Astrocyte (in vitro differentiated cells and primary cell): ENCODE data around the gene FSIP1. TPM values are rescaled to one million over a fixed set of nuclear protein-coding genes. Genes with fewer than 3 reads are reported as not detected.

Source experiments
- DNase-seq: peaks from one replicate; pipeline ENCODE4 v3.0.0-alpha.2; 2010; ENCODE audit warnings: low read depth
- FAIRE-seq: peaks from 2 replicates; lab custom pipeline; 2011; peaks lifted over from hg19 to GRCh38; lab: Jason Lieb, UNC
- H2AFZ ChIP-seq: 2 replicates; pipeline ENCODE4 v1.6.0; 2012; ENCODE audit warnings: low read depth, low read length, inconsistent platforms
- H3K27ac ChIP-seq: 2 replicates; pipeline ENCODE4 v1.5.1; 2011; ENCODE audit warnings: low read depth, low read length, inconsistent platforms
- H3K27me3 ChIP-seq: 2 replicates; pipeline ENCODE4 v1.6.0; 2011; ENCODE audit warnings: low read length, inconsistent platforms; ENCODE audit not compliant: insufficient read depth
- H3K36me3 ChIP-seq: 2 replicates; pipeline ENCODE4 v1.5.1; 2011; ENCODE audit warnings: low read length, inconsistent platforms; ENCODE audit not compliant: insufficient read depth
- H3K4me1 ChIP-seq: 2 replicates; pipeline ENCODE4 v1.5.1; 2011; ENCODE audit warnings: low read length, inconsistent platforms; ENCODE audit not compliant: insufficient read depth
- H3K4me2 ChIP-seq: 2 replicates; pipeline ENCODE4 v1.6.0; 2012; ENCODE audit warnings: low read length, inconsistent platforms
- H3K4me3 ChIP-seq: 2 replicates; pipeline ENCODE4 v1.5.1; 2011; ENCODE audit warnings: low read depth, mild to moderate bottlenecking, low read length, inconsistent platforms; ENCODE audit not compliant: insufficient read depth
- H3K79me2 ChIP-seq: 2 replicates; pipeline ENCODE4 v1.6.0; 2012; ENCODE audit warnings: mild to moderate bottlenecking, low read length, inconsistent platforms; ENCODE audit not compliant: insufficient read depth
- H3K9ac ChIP-seq: 2 replicates; pipeline ENCODE4 v1.6.0; 2012; ENCODE audit warnings: mild to moderate bottlenecking, low read length, inconsistent platforms
- H3K9me3 ChIP-seq: 2 replicates; pipeline ENCODE4 v1.5.1; 2012; ENCODE audit warnings: low read depth, mild to moderate bottlenecking, low read length, inconsistent platforms; ENCODE audit not compliant: insufficient read depth
- H4K20me1 ChIP-seq: 2 replicates; pipeline ENCODE4 v1.6.0; 2012; ENCODE audit warnings: low read length, inconsistent platforms; ENCODE audit not compliant: insufficient read depth
- H3K27ac Mint-ChIP-seq: one replicate; pipeline ENCODE4 v1.8.0; 2021; ENCODE audit warnings: mild to moderate bottlenecking, mixed read lengths; ENCODE audit not compliant: unreplicated experiment
- H3K27me3 Mint-ChIP-seq: one replicate; pipeline ENCODE4 v1.8.0; 2021; ENCODE audit warnings: low read depth, mixed read lengths; ENCODE audit not compliant: unreplicated experiment
- H3K36me3 Mint-ChIP-seq: one replicate; pipeline ENCODE4 v1.8.0; 2021; ENCODE audit warnings: low read depth, mixed read lengths; ENCODE audit not compliant: unreplicated experiment
- H3K4me1 Mint-ChIP-seq: one replicate; pipeline ENCODE4 v1.8.0; 2021; ENCODE audit warnings: low read depth, mixed read lengths; ENCODE audit not compliant: unreplicated experiment
- H3K4me3 Mint-ChIP-seq: one replicate; pipeline ENCODE4 v1.8.0; 2021; ENCODE audit warnings: mild to moderate bottlenecking, moderate library complexity, mixed read lengths; ENCODE audit not compliant: unreplicated experiment
- H3K9me3 Mint-ChIP-seq: one replicate; pipeline ENCODE4 v1.8.0; 2021; ENCODE audit warnings: mild to moderate bottlenecking, mixed read lengths; ENCODE audit not compliant: unreplicated experiment
- EZH2 ChIP-seq: IDR thresholded peaks from 2 replicates; pipeline ENCODE4 v1.6.1; 2012; ENCODE audit warnings: mild to moderate bottlenecking, low read length, inconsistent platforms; ENCODE audit not compliant: insufficient read depth
- total RNA-seq: library from RNA; stranded (reverse); gene quantifications from 2 replicates; pipeline ENCODE4 v1.2.1, GENCODE V29; 2021
- TF ChIP-seq, protein P1 (sequence below): IDR thresholded peaks from 2 replicates; pipeline ENCODE4 v1.5.1; 2011; ENCODE audit warnings: low read depth, mild to moderate bottlenecking, inconsistent platforms, low read length, moderate library complexity; ENCODE audit not compliant: insufficient read depth

FSIP1 gene
- total RNA-seq, 1 donor from 2014 or later, result 0.77 TPM

DNA sequence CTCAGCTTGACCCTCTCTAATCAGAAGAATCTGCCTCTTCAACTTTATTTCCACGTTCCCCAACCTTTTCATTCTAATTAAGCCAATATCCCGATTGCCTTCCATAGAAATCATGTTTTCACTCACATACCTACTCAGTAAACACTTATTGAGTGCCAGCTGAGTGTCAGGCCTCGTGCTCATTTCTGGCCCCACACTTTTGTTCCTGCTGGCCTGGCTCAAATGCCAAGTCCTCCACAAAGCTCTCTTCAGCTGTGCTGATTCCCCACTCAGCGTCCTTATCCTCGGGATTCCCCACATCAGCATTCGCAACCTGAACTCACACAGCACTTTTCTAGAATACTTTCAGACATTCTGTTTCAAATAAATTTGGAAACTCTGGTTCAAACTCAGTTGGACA is 132.9 kb downstream of the FSIP1 start:
- Histone ChIP-seq H3K9me3 (no peaks in the 10 kb centered on the region), H4K20me1 (no peaks in the 10 kb centered on the region), H2AFZ (no peak overlapping the region)

DNA sequence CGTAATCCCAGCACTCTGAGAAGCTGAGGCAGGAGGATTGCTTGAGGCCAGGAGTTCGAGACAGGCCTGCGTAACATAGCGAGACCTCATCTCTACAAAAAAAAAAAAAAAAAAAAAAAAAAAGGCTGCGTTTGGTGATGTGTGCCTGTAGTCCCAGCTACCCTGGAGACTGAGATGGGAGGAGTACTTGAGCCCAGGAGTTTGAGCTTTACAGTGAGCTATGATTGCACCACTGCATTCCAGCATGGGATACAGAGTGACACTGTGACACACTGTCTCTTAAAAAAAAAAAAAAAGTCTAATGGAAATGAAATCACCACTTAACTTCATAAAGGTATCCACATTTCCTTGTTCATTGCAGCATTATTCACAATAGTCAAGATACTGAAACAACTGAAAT is 136.2 kb downstream of the FSIP1 start:
- no peak overlapping the region for H3K4me3 Mint-ChIP-seq
- Histone ChIP-seq H3K36me3 (no peaks in the 10 kb centered on the region), H3K9me3 (no peaks in the 10 kb centered on the region), H3K9ac (no peak overlapping the region), H3K27me3 (no peaks in the 10 kb centered on the region), H3K4me2 (no peak overlapping the region), H3K4me3 (no peak overlapping the region), H2AFZ (no peak overlapping the region), H3K79me2 (no peaks in the 10 kb centered on the region), H3K27ac (no peak overlapping the region), H4K20me1 (no peaks in the 10 kb centered on the region), H3K4me1 (peaks cover 14% of the 10 kb centered on the region)
- FAIRE-seq (no peak), DNase-seq (no peak)
- H3K27me3 Mint-ChIP-seq, result no peaks in the 10 kb centered on the region
- H3K27ac Mint-ChIP-seq, result no peak overlapping the region
- peaks cover 8% of the 10 kb centered on the region for H3K4me1 Mint-ChIP-seq
- no peaks in the 10 kb centered on the region for H3K36me3 Mint-ChIP-seq
- H3K9me3 Mint-ChIP-seq, result peaks cover 5% of the 10 kb centered on the region
- TF ChIP-seq, protein P1, sequence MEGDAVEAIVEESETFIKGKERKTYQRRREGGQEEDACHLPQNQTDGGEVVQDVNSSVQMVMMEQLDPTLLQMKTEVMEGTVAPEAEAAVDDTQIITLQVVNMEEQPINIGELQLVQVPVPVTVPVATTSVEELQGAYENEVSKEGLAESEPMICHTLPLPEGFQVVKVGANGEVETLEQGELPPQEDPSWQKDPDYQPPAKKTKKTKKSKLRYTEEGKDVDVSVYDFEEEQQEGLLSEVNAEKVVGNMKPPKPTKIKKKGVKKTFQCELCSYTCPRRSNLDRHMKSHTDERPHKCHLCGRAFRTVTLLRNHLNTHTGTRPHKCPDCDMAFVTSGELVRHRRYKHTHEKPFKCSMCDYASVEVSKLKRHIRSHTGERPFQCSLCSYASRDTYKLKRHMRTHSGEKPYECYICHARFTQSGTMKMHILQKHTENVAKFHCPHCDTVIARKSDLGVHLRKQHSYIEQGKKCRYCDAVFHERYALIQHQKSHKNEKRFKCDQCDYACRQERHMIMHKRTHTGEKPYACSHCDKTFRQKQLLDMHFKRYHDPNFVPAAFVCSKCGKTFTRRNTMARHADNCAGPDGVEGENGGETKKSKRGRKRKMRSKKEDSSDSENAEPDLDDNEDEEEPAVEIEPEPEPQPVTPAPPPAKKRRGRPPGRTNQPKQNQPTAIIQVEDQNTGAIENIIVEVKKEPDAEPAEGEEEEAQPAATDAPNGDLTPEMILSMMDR, result no peak
- no peak for TF ChIP-seq EZH2

More for the DNA sequence above, 132.9 kb downstream of the FSIP1 start:
- Mint-ChIP-seq H3K36me3 (no peaks in the 10 kb centered on the region), H3K27ac (no peak overlapping the region), H3K27me3 (no peaks in the 10 kb centered on the region), H3K9me3 (peaks cover 2% of the 10 kb centered on the region), H3K4me1 (peaks cover 4% of the 10 kb centered on the region), H3K4me3 (no peak overlapping the region)
- FAIRE-seq, result no peak
- no peaks in the 10 kb centered on the region for H3K4me1 ChIP-seq
- H3K4me3 ChIP-seq, result no peak overlapping the region
- no peaks in the 10 kb centered on the region for H3K79me2 ChIP-seq
- no peak overlapping the region for H3K9ac ChIP-seq
- no peaks in the 10 kb centered on the region for H3K27me3 ChIP-seq
- H3K27ac ChIP-seq, result no peak overlapping the region
- H3K36me3 ChIP-seq, result no peaks in the 10 kb centered on the region
- no peak overlapping the region for H3K4me2 ChIP-seq
- no peak for DNase-seq
- TF ChIP-seq, protein P1, result no peak
- no peak for TF ChIP-seq EZH2

DNA sequence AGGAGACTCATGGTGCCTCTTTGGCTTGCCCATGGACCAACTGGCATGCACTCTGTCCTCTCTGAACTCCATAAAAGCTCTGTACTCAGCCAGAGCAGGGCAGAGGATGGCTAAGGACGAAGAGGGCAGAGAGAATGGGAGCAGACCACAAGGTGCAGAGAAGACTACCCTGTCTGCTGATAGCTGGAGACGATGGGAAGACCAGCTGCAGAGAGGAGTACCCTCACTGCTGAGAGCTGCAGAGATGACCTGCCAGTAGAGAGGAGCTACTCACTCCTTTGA is 136.7 kb downstream of the FSIP1 start:
- no peak overlapping the region for H3K27ac Mint-ChIP-seq
- Histone ChIP-seq H4K20me1 (no peaks in the 10 kb centered on the region), H3K36me3 (no peaks in the 10 kb centered on the region), H3K27me3 (no peaks in the 10 kb centered on the region), H3K27ac (no peak overlapping the region), H3K4me2 (no peak overlapping the region), H3K9ac (no peak overlapping the region), H3K79me2 (no peaks in the 10 kb centered on the region), H3K4me1 (peaks cover 17% of the 10 kb centered on the region), H2AFZ (no peak overlapping the region), H3K9me3 (no peaks in the 10 kb centered on the region), H3K4me3 (no peak overlapping the region)
- H3K27me3 Mint-ChIP-seq, result no peaks in the 10 kb centered on the region
- FAIRE-seq (no peak), DNase-seq (no peak)
- H3K36me3 Mint-ChIP-seq, result no peaks in the 10 kb centered on the region
- TF ChIP-seq, protein P1, result no peak
- no peak for TF ChIP-seq EZH2
- H3K4me3 Mint-ChIP-seq, result no peak overlapping the region
- peaks cover 12% of the 10 kb centered on the region for H3K4me1 Mint-ChIP-seq
- peaks cover 5% of the 10 kb centered on the region for H3K9me3 Mint-ChIP-seq
